A673 (cell line): Measurements from ENCODE around the gene MTF1.

Experiments used
- EZH2 ChIP-seq: fragments of 200-600 bp; sonication (generic); IDR thresholded peaks from 2 replicates; pipeline ENCODE4 v1.6.1; 2017; ENCODE audit warnings: borderline replicate concordance, low read depth, mild to moderate bottlenecking, mixed read lengths, antibody characterized with exemption, low read length; ENCODE audit not compliant: poor library complexity, severe bottlenecking
- TF ChIP-seq, protein P1 (sequence below): fragments of 300-800, 200-600 bp; sonication (generic); conservative IDR thresholded peaks from 2 replicates; pipeline ENCODE4 v1.5.1; 2017; ENCODE audit warnings: low read depth, mild to moderate bottlenecking, antibody characterized with exemption, low read length, moderate library complexity, mixed read lengths

GRCh38 chr1:37868466-37868865 is 9.1 kb upstream of the MTF1 start:
- TF ChIP-seq, protein P1, sequence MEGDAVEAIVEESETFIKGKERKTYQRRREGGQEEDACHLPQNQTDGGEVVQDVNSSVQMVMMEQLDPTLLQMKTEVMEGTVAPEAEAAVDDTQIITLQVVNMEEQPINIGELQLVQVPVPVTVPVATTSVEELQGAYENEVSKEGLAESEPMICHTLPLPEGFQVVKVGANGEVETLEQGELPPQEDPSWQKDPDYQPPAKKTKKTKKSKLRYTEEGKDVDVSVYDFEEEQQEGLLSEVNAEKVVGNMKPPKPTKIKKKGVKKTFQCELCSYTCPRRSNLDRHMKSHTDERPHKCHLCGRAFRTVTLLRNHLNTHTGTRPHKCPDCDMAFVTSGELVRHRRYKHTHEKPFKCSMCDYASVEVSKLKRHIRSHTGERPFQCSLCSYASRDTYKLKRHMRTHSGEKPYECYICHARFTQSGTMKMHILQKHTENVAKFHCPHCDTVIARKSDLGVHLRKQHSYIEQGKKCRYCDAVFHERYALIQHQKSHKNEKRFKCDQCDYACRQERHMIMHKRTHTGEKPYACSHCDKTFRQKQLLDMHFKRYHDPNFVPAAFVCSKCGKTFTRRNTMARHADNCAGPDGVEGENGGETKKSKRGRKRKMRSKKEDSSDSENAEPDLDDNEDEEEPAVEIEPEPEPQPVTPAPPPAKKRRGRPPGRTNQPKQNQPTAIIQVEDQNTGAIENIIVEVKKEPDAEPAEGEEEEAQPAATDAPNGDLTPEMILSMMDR: no peak
- no peak for TF ChIP-seq EZH2
